GM23248 (cell line): ENCODE results near the gene ANOS1.

Experiments used
- EZH2 ChIP-seq: fragments of 200-600 bp; sonication (generic); IDR thresholded peaks from 2 replicates; pipeline ENCODE4 v1.6.1; 2018; ENCODE audit warnings: antibody characterized with exemption, mild to moderate bottlenecking; ENCODE audit not compliant: insufficient read depth, poor library complexity, severe bottlenecking
- EZH2phosphoT487 ChIP-seq: fragments of 200-600 bp; sonication (generic); IDR thresholded peaks from 2 replicates; pipeline ENCODE4 v1.6.1; 2018; ENCODE audit warnings: antibody characterized with exemption, moderate library complexity, mild to moderate bottlenecking, low read depth; ENCODE audit not compliant: insufficient read depth

GRCh38 chrX:8565729-8566128 is 166.2 kb downstream of the ANOS1 start:
- TF ChIP-seq EZH2phosphoT487 = no peak
- no peak for TF ChIP-seq EZH2
